ENCODE results near the gene FAF2.

DNA sequence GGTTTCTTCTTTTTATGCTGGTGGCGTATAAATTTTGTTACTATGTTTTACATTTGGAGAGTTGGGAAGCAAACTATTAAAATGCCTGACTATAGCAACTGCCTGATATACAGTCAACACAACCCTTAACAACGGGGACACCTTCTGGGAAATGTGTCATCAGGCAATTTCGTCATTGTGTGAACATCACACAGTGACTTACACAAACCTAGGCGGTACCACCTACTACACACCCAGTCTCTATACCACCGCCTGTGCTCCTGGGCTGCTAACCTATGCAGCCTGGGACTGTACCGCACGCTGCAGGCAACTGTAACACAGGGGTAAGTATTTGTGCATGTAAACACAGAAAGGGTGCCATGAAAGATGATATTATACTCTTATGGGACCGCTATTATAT lies 99.6 kb downstream of the FAF2 start:
- TF ChIP-seq GATA2 (IDR thresholded peaks at IDR 0.05; ENCODE audit: low read depth, low read length): no peak
- TF ChIP-seq GATA3 (IDR thresholded peaks at IDR 0.05; ENCODE audit: low read depth, low read length): no peak
